B cell (primary cell): ENCODE results near the gene BMF. TPM values are rescaled to one million over a fixed set of nuclear protein-coding genes. Genes with fewer than 3 reads are reported as not detected.

ENCODE experiments used
- ATAC-seq: fragments of 200-7000 bp; cut with Tn5 transposase; one replicate; pipeline ENCODE4 v1.10.0; 2021; ENCODE audit warnings: low read depth, mild to moderate bottlenecking, moderate number of reproducible peaks, moderate library complexity
- CTCF ChIA-PET: fragments of 350-600 bp; sonication (Branson Sonifier 250); formaldehyde crosslinking; loops from one replicate; lab custom pipeline; 2021; ENCODE audit warnings: antibody characterized with exemption, inconsistent platforms; lab: Charles Lee
- POLR2A ChIA-PET: fragments of 350-600 bp; sonication (Branson Sonifier 250); formaldehyde crosslinking; loops from one replicate; lab custom pipeline; 2021; ENCODE audit warnings: antibody characterized with exemption; lab: Charles Lee
- DNase-seq: peaks from one replicate; pipeline ENCODE4 v3.0.0; 2013
- H2AFZ ChIP-seq: 2 replicates; pipeline ENCODE4 v1.6.1; 2012; ENCODE audit warnings: mild to moderate bottlenecking, low read depth, low read length; ENCODE audit not compliant: insufficient read depth, poor library complexity, severe bottlenecking
- H3K27ac ChIP-seq, 2 donors: 1 replicate in 1 of 2; 2 replicates in 1 of 2; pipeline ENCODE4 v1.5.1; 2012 to 2013; ENCODE audit warnings: low read length in 2 of 2, mild to moderate bottlenecking in 2 of 2, moderate library complexity in 1 of 2
- H3K27me3 ChIP-seq, 4 experiments: fragments of 200-600 bp in 1 of 4; sonication (generic) in 1 of 4; replicated peaks in 1 of 4; 1 replicate in 2 of 4; 2 replicates in 2 of 4; pipeline versions ENCODE4 v1.6.1 to v1.7.0; 2013 to 2016; ENCODE audit warnings: low read length in 3 of 4, mild to moderate bottlenecking in 2 of 4, mixed read lengths in 1 of 4, moderate library complexity in 1 of 4; ENCODE audit not compliant: insufficient read depth in 4 of 4, control insufficient read depth in 3 of 4; ENCODE audit errors: control extremely low read depth in 1 of 4
- H3K36me3 ChIP-seq, 2 experiments: replicated peaks in 1 of 2; 1 replicate in 1 of 2; 2 replicates in 1 of 2; pipeline versions ENCODE4 v1.6.1 to v1.7.1; 2013; ENCODE audit warnings: low read length in 1 of 2; ENCODE audit not compliant: insufficient read depth in 2 of 2, control insufficient read depth in 1 of 2; ENCODE audit errors: control extremely low read depth in 1 of 2, extremely low read depth in 1 of 2
- H3K4me1 ChIP-seq, 2 donors: fragments of 200-600 bp in 1 of 2; sonication (generic) in 1 of 2; 1 replicate in 1 of 2; 2 replicates in 1 of 2; pipeline versions ENCODE4 v1.5.1 to v1.6.1; 2013 to 2017; ENCODE audit warnings: low read length in 2 of 2; ENCODE audit not compliant: control insufficient read depth in 2 of 2, insufficient read depth in 2 of 2
- H3K4me2 ChIP-seq: replicated peaks from 2 replicates; pipeline ENCODE3; 2012; ENCODE audit warnings: mild to moderate bottlenecking, low read depth, low read length; ENCODE audit not compliant: poor library complexity, severe bottlenecking
- H3K4me3 ChIP-seq, 5 experiments: fragments of 200-600 bp in 1 of 5; sonication (generic) in 1 of 5; 1 replicate in 3 of 5; 2 replicates in 2 of 5; pipeline versions ENCODE4 v1.5.1 to v1.7.0; 2011 to 2016; ENCODE audit warnings: low read length in 4 of 5, mild to moderate bottlenecking in 4 of 5, low read depth in 2 of 5, control low read depth in 1 of 5, moderate library complexity in 1 of 5; ENCODE audit not compliant: insufficient read depth in 1 of 5; ENCODE audit errors: control extremely low read depth in 1 of 5, extremely low read depth in 1 of 5
- H3K79me2 ChIP-seq: fragments of 200-600 bp; sonication (generic); one replicate; pipeline ENCODE4 v1.6.0; 2016; ENCODE audit warnings: low read length; ENCODE audit not compliant: control insufficient read depth, insufficient read depth
- H3K9ac ChIP-seq: fragments of 200-600 bp; sonication (generic); 2 replicates; pipeline ENCODE4 v1.6.1; 2017; ENCODE audit warnings: mild to moderate bottlenecking, low read length, moderate library complexity
- H3K9me3 ChIP-seq, 3 donors: one replicate each; pipeline versions ENCODE4 v1.6.1 to v1.7.1; 2013; ENCODE audit warnings: low read length in 2 of 3; ENCODE audit not compliant: control insufficient read depth in 2 of 3, insufficient read depth in 1 of 3; ENCODE audit errors: control extremely low read depth in 1 of 3
- H4K20me1 ChIP-seq: 2 replicates; pipeline ENCODE4 v1.6.0; 2012; ENCODE audit warnings: mild to moderate bottlenecking, low read length; ENCODE audit not compliant: insufficient read depth, control insufficient read depth, poor library complexity, severe bottlenecking
- H3K27ac Mint-ChIP-seq: one replicate; pipeline ENCODE4 v1.8.0; 2021; ENCODE audit warnings: mixed read lengths
- H3K27me3 Mint-ChIP-seq: one replicate; pipeline ENCODE4 v1.8.0; 2021; ENCODE audit warnings: mixed read lengths
- H3K4me1 Mint-ChIP-seq: one replicate; pipeline ENCODE4 v1.8.0; 2021; ENCODE audit warnings: mixed read lengths
- H3K4me3 Mint-ChIP-seq: one replicate; pipeline ENCODE4 v1.8.0; 2021; ENCODE audit warnings: mixed read lengths
- H3K9me3 Mint-ChIP-seq: one replicate; pipeline ENCODE4 v1.8.0; 2022; ENCODE audit warnings: mixed read lengths; ENCODE audit not compliant: insufficient read depth
- EZH2 ChIP-seq: IDR thresholded peaks from 2 replicates; pipeline ENCODE4 v1.6.1; 2012; ENCODE audit warnings: borderline replicate concordance, low read depth, mild to moderate bottlenecking, moderate library complexity, low read length; ENCODE audit not compliant: insufficient read depth, poor library complexity, severe bottlenecking
- WGBS: methylation state at CpG from one replicate; pipeline ENCODE4 v1.1.5; 2013; ENCODE audit warnings: missing lambda C conversion rate; ENCODE audit not compliant: insufficient coverage; 5-methylcytosine and 5-hydroxymethylcytosine counted together
- intact Hi-C: fragments of 100-400 bp; cut with micrococcal nuclease; formaldehyde crosslinking; loops from one replicate; pipeline ENCODE4 v1.10.0; 2022
- polyA plus RNA-seq: library from polyadenylated mRNA; depleted of rRNA; stranded (reverse); fragments of >200 nt; gene quantifications from 2 replicates; pipeline ENCODE4 v1.2.3, GENCODE V29; 2012
- total RNA-seq, 2 donors: library from RNA; stranded (reverse); fragments of 120-200 nt in 1 of 2; gene quantifications; 1 replicate in 1 of 2; 2 replicates in 1 of 2; pipeline versions ENCODE4 v1.2.3 to v1.2.4, GENCODE V29; 2013 to 2022
- TF ChIP-seq, protein P1 (sequence below): fragments of 200-600 bp; IDR thresholded peaks from one replicate; pipeline ENCODE4 v1.8.0; 2022; ENCODE audit warnings: antibody characterized with exemption, mild to moderate bottlenecking

The BMF gene
- total and polyA plus RNA-seq, 2 donors (not counting 1 experiment from before 2014, with no cell fraction given) = 43.2 to 343 TPM

GRCh38 chr15:40095371-40096093 lies 13.1 kb downstream of the BMF start:
- Mint-ChIP-seq H3K27me3 (no peaks in the 10 kb centered on the region), H3K9me3 (no peaks in the 10 kb centered on the region), H3K4me1 (peaks cover 92% of the 10 kb centered on the region), H3K27ac (peak overlapping the region; percentile 95), H3K4me3 (peak overlapping the region; percentile 65)
- ChIA-PET POLR2A (interaction anchor here (0.6 to 15.7 kb wide), 6 partner anchors 11 to 49 kb away, joined by 3 to 324 read pairs (median 62); partner anchors contain the start of gene BMF), CTCF (interaction anchor here (0.7 to 33.4 kb wide), 7 partner anchors 4 to 179 kb away, joined by 3 to 934 read pairs (median 11); partner anchors contain the start of genes BMF and SRP14)
- Histone ChIP-seq H3K4me3 (peak overlapping the region in 1 of 5 experiments; percentile 28), H3K9me3 (no peaks in the 10 kb centered on the region), H4K20me1 (no peaks in the 10 kb centered on the region), H3K9ac (peak overlapping the region; percentile 8), H3K79me2 (peaks cover 79% of the 10 kb centered on the region), H3K27me3 (no peaks in the 10 kb centered on the region), H3K4me1 (peaks cover 92 to 98% of the 10 kb centered on the region in 2 donors), H3K36me3 (peaks cover 0 to 25% of the 10 kb centered on the region in 2 experiments), H2AFZ (no peak overlapping the region), H3K27ac (peak overlapping the region; percentile 99 to 100), H3K4me2 (peak overlapping the region; percentile 84)
- DNase-seq (no peak), ATAC-seq (no peak)
- TF ChIP-seq, protein P1, sequence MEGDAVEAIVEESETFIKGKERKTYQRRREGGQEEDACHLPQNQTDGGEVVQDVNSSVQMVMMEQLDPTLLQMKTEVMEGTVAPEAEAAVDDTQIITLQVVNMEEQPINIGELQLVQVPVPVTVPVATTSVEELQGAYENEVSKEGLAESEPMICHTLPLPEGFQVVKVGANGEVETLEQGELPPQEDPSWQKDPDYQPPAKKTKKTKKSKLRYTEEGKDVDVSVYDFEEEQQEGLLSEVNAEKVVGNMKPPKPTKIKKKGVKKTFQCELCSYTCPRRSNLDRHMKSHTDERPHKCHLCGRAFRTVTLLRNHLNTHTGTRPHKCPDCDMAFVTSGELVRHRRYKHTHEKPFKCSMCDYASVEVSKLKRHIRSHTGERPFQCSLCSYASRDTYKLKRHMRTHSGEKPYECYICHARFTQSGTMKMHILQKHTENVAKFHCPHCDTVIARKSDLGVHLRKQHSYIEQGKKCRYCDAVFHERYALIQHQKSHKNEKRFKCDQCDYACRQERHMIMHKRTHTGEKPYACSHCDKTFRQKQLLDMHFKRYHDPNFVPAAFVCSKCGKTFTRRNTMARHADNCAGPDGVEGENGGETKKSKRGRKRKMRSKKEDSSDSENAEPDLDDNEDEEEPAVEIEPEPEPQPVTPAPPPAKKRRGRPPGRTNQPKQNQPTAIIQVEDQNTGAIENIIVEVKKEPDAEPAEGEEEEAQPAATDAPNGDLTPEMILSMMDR = no peak
- TF ChIP-seq EZH2 = no peak
- WGBS = 91% methylated on average over 3 of the region's 9 CpGs
- intact Hi-C loops = loop anchor here (1.0 to 10.0 kb wide), 2 partner anchors 13 to 459 kb away; no protein-coding TSS in a partner anchor
